OCI-LY3 (cell line): ENCODE results near the gene SYDE1.

Source experiments
- H2AFZ ChIP-seq: fragments of 200-600, 300-600 bp; shearing (Covaris generic); 2 replicates; pipeline ENCODE4 v1.6.0; 2014; ENCODE audit warnings: antibody characterized with exemption, low read depth, low read length
- H3K27ac ChIP-seq: fragments of 200-600, 300-600 bp; sonication (generic); 2 replicates; pipeline ENCODE4 v1.5.1; 2014; ENCODE audit warnings: mild to moderate bottlenecking, low read length, moderate library complexity, mixed read lengths
- H3K27me3 ChIP-seq: fragments of 200-600, 300-600 bp; sonication (generic); 2 replicates; pipeline ENCODE4 v1.6.1; 2014; ENCODE audit warnings: low read depth, low read length, mixed read lengths
- H3K36me3 ChIP-seq: fragments of 200-600, 300-600 bp; sonication (generic); replicated peaks from 2 replicates; pipeline ENCODE3; 2014; ENCODE audit warnings: low read depth, low read length, mixed read lengths
- H3K4me1 ChIP-seq: fragments of 300-600, 200-600 bp; sonication (generic); 2 replicates; pipeline ENCODE4 v1.6.1; 2014; ENCODE audit warnings: low read length, mixed read lengths
- H3K4me2 ChIP-seq: fragments of 200-600, 300-600 bp; sonication (generic); 2 replicates; pipeline ENCODE4 v1.6.1; 2014; ENCODE audit warnings: low read length, mixed read lengths
- H3K4me3 ChIP-seq: fragments of 300-600, 200-600 bp; sonication (generic); 2 replicates; pipeline ENCODE4 v1.5.1; 2014; ENCODE audit warnings: antibody characterized with exemption, mild to moderate bottlenecking, low read length, moderate library complexity
- H3K79me2 ChIP-seq: fragments of 300-600, 200-600 bp; shearing (Covaris generic); 2 replicates; pipeline ENCODE4 v1.6.1; 2014; ENCODE audit warnings: mild to moderate bottlenecking, low read length, mixed read lengths
- H3K9ac ChIP-seq: fragments of 300-600, 200-600 bp; shearing (Covaris generic); 2 replicates; pipeline ENCODE4 v1.6.0; 2014; ENCODE audit warnings: mild to moderate bottlenecking, low read length, moderate library complexity
- H3K9me3 ChIP-seq: fragments of 200-600, 300-600 bp; shearing (Covaris generic); 2 replicates; pipeline ENCODE4 v1.6.1; 2014; ENCODE audit warnings: low read length, mixed read lengths; ENCODE audit not compliant: insufficient read depth
- H4K20me1 ChIP-seq: fragments of 200-600, 300-600 bp; sonication (generic); 2 replicates; pipeline ENCODE4 v1.6.1; 2016; ENCODE audit warnings: low read length, mixed read lengths; ENCODE audit not compliant: insufficient read depth
- EZH2phosphoT487 ChIP-seq: fragments of 200-600 bp; shearing (Covaris generic); IDR thresholded peaks from 2 replicates; pipeline ENCODE4 v1.6.1; 2018; ENCODE audit warnings: antibody characterized with exemption, mixed run types, low read depth
- TF ChIP-seq, protein P1 (sequence below): fragments of 200-600, 300-600 bp; sonication (generic); IDR thresholded peaks from 2 replicates; pipeline ENCODE4 v1.5.1; 2014; ENCODE audit warnings: antibody characterized with exemption, low read length, low read depth

The SYDE1 gene

DNA sequence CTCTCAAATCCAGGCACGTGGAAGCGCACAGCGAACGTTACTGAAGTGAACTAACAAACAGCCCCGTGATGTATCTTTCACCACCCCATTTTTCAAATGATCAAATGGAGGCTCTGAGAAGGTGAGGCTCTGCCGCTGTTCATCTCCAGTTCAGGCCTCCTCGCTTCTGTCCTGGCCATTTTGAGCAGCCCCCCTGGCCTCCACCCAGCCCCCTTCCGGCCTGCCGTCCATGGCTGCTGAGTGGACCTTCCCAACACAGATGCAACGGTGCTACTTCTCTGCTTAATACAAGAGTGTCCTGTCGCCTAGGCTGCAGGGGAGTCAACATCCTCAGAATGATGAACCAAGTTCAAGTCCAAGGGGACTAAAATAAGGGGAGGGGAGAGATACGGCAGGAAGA is 9.7 kb downstream of the SYDE1 start:
- TF ChIP-seq EZH2phosphoT487 = no peak
- Histone ChIP-seq H3K4me3 (no peak overlapping the region), H2AFZ (no peak overlapping the region), H3K79me2 (no peaks in the 10 kb centered on the region), H3K4me2 (no peak overlapping the region), H3K27me3 (no peaks in the 10 kb centered on the region), H3K4me1 (no peaks in the 10 kb centered on the region), H3K9ac (no peak overlapping the region), H4K20me1 (no peaks in the 10 kb centered on the region), H3K9me3 (no peaks in the 10 kb centered on the region), H3K36me3 (peaks cover 48% of the 10 kb centered on the region), H3K27ac (no peak overlapping the region)

DNA sequence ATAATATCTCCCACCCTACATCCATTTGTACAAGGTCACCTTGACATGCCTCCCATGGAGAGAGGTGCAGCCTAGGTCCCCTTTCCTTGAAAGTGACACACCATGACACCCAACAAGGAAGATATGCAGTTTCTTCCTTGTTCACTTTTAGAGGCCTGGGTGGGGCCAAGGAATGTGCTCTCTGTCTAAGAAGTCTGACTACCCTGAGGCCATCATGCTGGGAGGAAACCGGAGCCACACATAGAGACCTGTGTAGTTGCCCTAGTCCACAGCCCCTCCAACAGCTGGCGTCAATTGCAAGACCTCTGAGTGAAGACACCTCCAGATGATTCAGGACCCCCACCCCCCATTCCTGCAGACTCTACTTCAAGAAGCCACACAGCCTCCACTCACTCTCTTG is 11.0 kb downstream of the SYDE1 start:
- H4K20me1 ChIP-seq = no peaks in the 10 kb centered on the region
- H3K79me2 ChIP-seq = peaks cover 4% of the 10 kb centered on the region; the same call in 1 of the 2 replicates
- H3K27ac ChIP-seq = no peak overlapping the region
- H3K27me3 ChIP-seq = no peaks in the 10 kb centered on the region
- H3K4me1 ChIP-seq = no peaks in the 10 kb centered on the region
- H2AFZ ChIP-seq = no peak overlapping the region
- no peak overlapping the region for H3K4me2 ChIP-seq
- H3K4me3 ChIP-seq = no peak overlapping the region
- H3K9me3 ChIP-seq = no peaks in the 10 kb centered on the region
- TF ChIP-seq, protein P1, sequence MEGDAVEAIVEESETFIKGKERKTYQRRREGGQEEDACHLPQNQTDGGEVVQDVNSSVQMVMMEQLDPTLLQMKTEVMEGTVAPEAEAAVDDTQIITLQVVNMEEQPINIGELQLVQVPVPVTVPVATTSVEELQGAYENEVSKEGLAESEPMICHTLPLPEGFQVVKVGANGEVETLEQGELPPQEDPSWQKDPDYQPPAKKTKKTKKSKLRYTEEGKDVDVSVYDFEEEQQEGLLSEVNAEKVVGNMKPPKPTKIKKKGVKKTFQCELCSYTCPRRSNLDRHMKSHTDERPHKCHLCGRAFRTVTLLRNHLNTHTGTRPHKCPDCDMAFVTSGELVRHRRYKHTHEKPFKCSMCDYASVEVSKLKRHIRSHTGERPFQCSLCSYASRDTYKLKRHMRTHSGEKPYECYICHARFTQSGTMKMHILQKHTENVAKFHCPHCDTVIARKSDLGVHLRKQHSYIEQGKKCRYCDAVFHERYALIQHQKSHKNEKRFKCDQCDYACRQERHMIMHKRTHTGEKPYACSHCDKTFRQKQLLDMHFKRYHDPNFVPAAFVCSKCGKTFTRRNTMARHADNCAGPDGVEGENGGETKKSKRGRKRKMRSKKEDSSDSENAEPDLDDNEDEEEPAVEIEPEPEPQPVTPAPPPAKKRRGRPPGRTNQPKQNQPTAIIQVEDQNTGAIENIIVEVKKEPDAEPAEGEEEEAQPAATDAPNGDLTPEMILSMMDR = no peak
- TF ChIP-seq EZH2phosphoT487 = no peak
- H3K36me3 ChIP-seq = peaks cover 56% of the 10 kb centered on the region
- H3K9ac ChIP-seq = no peak overlapping the region

DNA sequence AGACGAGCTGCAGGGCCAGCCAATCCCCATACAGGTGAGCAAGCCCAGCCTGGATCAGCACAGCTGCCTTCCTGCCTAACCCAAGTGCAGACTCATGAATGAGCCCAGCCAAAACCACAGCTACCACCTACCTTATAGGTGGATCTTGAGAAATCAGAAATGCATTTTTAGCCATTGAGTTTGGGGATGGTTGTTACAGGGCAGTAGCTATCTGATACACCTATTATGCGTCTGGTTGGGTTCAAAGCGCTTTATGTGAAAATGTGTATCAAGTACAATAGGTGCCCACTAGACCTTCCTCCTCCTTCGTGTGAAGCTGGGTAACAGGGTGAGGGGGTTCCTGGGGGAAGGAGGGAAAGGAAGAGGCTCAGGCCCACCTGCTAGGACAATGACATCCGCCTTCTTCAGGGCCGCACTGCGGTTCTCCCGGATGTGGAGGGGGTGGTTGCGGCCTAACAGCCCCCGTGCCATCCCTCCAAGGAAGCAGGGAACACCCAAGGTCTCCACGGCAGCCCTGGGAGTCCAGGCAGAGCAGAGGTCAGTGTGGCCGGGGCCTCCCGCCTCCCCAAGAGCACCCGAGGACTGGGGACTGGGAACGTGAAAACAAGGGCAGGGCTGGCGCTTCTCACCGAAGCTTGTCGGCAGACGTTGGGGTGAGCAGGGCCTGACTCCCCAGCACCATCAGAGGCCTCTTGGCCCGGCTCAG is 11.7 kb downstream of the SYDE1 start:
- Histone ChIP-seq H2AFZ (no peak overlapping the region), H3K36me3 (peaks cover 50% of the 10 kb centered on the region), H3K4me1 (peaks cover 1% of the 10 kb centered on the region), H3K27ac (no peak overlapping the region), H3K4me3 (no peak overlapping the region), H3K79me2 (peaks cover 9% of the 10 kb centered on the region), H3K9me3 (no peaks in the 10 kb centered on the region), H3K9ac (no peak overlapping the region), H3K4me2 (no peak overlapping the region), H3K27me3 (no peaks in the 10 kb centered on the region), H4K20me1 (no peaks in the 10 kb centered on the region)
- TF ChIP-seq, protein P1 = no peak
- no peak for TF ChIP-seq EZH2phosphoT487

DNA sequence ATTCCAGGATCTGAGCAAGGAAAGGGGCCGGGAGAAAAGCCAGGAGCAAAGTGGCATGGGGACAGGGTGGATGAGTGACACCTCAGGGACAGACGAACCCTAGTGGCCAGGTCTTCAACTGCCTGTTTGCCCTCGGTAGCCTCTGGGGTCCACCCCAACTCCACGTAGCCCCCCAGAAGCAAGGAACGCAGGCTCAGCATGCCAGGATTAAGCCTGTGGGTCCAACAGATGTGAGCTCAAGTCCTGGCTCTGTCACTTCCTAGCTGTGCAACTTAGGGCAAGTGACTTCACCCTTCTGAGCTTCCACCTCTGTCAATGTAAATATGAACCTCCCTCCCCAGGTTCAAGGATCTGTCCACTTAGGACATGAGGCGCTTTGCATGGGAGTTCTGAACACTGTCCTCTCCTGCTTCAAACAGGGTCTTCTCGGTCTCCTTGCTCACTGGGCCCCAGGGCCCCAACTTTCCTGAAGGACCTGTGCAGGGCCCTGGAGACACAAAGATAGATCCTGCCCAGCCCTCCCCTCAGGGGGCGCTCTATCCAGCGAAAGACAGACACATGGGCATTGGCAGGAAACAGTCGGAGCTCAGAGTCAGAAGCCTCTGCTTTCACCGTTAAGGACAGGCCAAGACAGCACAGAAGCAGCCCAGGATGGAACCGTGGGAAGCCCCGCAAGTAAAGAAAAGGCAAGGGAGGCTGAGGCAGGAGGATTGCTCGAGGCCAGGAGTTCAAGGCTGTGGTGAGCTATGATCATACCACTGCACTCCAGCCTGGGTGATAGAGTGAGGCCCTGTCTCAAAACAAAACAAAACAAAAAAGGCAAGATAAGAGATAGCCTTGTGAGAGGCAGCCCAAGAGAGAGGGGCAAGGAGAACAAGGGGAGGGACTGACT is 13.2 kb downstream of the SYDE1 start:
- H3K4me1 ChIP-seq = peaks cover 6% of the 10 kb centered on the region

More for the DNA sequence above, 13.2 kb downstream of the SYDE1 start:
- no peak overlapping the region for H2AFZ ChIP-seq
- no peak overlapping the region for H3K27ac ChIP-seq
- H3K9me3 ChIP-seq = no peaks in the 10 kb centered on the region
- H3K27me3 ChIP-seq = no peaks in the 10 kb centered on the region
- peaks cover 47% of the 10 kb centered on the region for H3K36me3 ChIP-seq
- H4K20me1 ChIP-seq = no peaks in the 10 kb centered on the region
- TF ChIP-seq, protein P1 = no peak
- TF ChIP-seq EZH2phosphoT487 = no peak
- no peak overlapping the region for H3K9ac ChIP-seq
- H3K79me2 ChIP-seq = peaks cover 20% of the 10 kb centered on the region
- no peak overlapping the region for H3K4me2 ChIP-seq
- H3K4me3 ChIP-seq = no peak overlapping the region
